LNCaP clone FGC (cell line): ENCODE data around the gene OR7G2.

Experiments used
- DNase-seq: peaks from one replicate; pipeline ENCODE4 v3.0.0-alpha.2; 2011; ENCODE audit warnings: low read depth
- H3K4me3 ChIP-seq: 2 replicates; pipeline ENCODE4 v1.5.1; 2011; ENCODE audit warnings: mild to moderate bottlenecking, low read depth, low read length, control low read depth
- TF ChIP-seq, protein P1 (sequence below): IDR thresholded peaks from 2 replicates; pipeline ENCODE4 v1.5.1; 2012; ENCODE audit warnings: mild to moderate bottlenecking; ENCODE audit not compliant: control insufficient read depth, insufficient read depth; ENCODE audit errors: extremely low read depth

Gene OR7G2

DNA sequence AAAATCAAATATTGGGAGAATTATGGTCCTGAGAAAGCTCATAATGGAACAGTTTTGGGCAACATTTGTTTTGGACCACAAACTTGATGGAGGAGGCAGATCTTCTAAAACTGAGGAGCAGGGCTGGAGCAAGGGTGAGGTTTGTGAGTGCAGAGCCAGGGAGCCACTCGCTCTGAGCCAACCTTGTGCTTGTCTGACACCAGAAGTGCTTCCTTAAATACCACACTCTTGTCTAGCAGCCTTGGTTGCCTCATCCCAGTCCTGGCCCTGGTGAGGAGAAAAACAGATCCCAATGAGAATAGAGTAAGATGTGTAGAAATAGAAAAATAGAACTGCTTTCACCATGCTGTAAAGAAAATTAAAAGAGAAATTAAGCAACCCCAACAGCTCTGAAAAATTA lies 39.6 kb upstream of the OR7G2 start:
- no peak for DNase-seq
- TF ChIP-seq, protein P1, sequence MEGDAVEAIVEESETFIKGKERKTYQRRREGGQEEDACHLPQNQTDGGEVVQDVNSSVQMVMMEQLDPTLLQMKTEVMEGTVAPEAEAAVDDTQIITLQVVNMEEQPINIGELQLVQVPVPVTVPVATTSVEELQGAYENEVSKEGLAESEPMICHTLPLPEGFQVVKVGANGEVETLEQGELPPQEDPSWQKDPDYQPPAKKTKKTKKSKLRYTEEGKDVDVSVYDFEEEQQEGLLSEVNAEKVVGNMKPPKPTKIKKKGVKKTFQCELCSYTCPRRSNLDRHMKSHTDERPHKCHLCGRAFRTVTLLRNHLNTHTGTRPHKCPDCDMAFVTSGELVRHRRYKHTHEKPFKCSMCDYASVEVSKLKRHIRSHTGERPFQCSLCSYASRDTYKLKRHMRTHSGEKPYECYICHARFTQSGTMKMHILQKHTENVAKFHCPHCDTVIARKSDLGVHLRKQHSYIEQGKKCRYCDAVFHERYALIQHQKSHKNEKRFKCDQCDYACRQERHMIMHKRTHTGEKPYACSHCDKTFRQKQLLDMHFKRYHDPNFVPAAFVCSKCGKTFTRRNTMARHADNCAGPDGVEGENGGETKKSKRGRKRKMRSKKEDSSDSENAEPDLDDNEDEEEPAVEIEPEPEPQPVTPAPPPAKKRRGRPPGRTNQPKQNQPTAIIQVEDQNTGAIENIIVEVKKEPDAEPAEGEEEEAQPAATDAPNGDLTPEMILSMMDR = no peak
- no peak overlapping the region for H3K4me3 ChIP-seq

- TF ChIP-seq, protein P1 = no peak
- no peak for DNase-seq
- H3K4me3 ChIP-seq = no peak overlapping the region
Measured at GRCh38 chr19:9144920-9145319, 37.6 kb upstream of the OR7G2 start.

DNA sequence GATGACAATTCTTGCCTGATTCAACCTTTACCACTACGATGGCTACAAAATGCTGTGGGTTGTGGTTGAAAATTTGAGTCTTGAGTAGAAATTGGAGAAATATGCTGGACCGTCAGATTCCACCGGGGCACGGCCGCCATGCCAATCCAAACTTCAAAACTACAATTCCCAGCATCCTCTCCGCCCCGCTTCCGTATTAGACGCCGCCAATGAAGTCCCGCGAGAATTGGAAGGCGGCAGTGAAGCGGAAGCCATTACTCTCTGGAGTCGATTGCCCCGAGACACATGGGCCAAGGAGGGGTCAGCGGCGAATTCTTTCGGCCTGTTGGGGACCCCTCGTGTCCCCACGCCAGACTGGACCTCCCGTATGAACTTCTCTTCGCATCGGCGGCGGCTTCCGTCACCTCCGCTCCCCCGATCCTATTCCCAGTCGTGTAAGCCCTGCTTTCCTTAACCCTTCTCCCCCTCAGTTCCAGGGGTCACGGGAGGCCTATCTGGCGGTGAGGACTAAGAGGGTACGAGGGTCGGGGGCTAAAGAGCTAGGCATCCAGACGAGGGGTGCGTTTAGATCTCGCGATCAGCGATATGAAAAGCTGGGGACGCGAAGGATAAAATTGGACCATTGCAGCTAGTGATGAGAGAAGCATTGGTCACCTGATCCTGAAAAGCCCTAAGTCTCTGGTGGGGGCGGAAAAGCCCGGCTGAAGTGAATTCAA lies 33.0 kb upstream of the OR7G2 start, which contains the start of gene ZNF317:
ZNF317 (plus strand) TSS at position 239 of the 716 bp plus-strand sequence. CDS start 15,620 bp downstream, outside the sequence.
- peak within 1 kb of the TSS; percentile 88 for H3K4me3 ChIP-seq
- TF ChIP-seq, protein P1 = no peak
- DNase-seq = peak; percentile 73

DNA sequence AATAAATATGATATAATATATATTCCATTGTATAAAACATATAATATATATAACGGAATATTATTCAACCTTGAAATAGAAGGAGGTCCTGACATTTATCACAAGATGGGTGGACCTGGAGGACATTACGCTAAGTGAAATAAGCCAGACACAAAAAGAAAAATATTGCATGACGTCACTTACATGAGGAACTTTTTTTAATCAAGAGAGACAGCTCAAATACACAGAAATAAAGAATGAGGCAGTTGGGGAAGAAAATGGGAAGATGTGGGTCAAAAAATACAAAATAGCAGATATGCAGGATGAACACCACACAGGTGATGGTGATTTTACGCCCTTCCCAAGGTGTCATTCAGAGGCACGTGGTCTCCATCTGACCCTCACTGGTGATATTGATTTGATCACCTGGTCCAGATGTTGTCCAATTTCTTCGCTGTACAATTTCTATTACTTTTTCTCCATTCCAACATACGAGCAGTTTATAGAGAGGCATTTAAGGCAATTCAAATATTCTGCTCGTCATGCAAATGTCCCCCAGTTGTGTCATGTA lies 32.4 kb upstream of the OR7G2 start:
- DNase-seq = no peak
- TF ChIP-seq, protein P1 = no peak
- H3K4me3 ChIP-seq = peak overlapping the region; percentile 88

DNA sequence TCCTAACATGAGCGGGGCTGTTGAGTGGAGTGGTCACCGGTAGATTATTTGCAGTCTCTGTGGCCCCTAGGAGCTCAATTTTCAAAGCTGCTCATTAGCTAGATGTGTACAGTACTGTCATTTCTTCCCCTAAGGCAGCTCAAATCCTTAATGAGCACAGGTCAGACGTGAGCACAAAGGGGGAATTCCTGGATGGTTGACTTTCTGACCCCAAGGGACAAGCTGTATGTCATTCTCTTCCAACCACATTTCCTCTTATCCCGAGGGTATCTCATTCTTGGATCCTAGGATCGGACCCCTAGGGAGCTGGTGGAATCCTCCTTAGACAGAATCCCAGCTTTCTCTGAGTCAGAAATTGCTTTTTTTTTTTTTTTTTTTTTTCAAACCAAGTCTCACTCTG lies 25.1 kb upstream of the OR7G2 start:
- TF ChIP-seq, protein P1 = no peak
- no peak for DNase-seq
- H3K4me3 ChIP-seq = no peak overlapping the region

DNA sequence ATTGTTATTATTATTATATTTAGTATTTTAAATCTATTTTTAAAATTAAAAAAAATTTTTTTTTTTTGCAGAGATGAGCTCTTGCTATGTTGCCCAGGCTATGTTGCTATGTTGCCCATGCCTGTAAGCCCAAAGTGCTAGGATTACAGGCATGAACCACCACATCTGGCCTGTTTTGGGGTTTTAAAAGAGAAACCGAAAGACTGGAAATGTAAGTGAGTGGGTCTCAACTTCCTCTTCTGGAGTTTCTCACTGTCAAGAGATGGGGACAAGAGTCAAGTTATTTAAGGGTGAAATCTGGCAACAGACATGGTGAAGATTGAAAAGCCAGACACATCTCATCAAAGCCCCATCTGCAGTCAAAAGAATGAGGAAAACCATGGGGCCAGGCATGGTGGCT lies 23.7 kb upstream of the OR7G2 start:
- H3K4me3 ChIP-seq = no peak overlapping the region
- TF ChIP-seq, protein P1 = no peak
- no peak for DNase-seq
